ENCODE measurements around the gene MYBBP1A. TPM values are rescaled to one million over a fixed set of nuclear protein-coding genes. Genes with fewer than 3 reads are reported as not detected.
A peak's percentile ranks its signal among the peaks of the same experiment; 100 is the strongest.

MYBBP1A gene
- polyA plus RNA-seq, 3 donors, result 4.2 to 22.3 (median 5.3) TPM

DNA sequence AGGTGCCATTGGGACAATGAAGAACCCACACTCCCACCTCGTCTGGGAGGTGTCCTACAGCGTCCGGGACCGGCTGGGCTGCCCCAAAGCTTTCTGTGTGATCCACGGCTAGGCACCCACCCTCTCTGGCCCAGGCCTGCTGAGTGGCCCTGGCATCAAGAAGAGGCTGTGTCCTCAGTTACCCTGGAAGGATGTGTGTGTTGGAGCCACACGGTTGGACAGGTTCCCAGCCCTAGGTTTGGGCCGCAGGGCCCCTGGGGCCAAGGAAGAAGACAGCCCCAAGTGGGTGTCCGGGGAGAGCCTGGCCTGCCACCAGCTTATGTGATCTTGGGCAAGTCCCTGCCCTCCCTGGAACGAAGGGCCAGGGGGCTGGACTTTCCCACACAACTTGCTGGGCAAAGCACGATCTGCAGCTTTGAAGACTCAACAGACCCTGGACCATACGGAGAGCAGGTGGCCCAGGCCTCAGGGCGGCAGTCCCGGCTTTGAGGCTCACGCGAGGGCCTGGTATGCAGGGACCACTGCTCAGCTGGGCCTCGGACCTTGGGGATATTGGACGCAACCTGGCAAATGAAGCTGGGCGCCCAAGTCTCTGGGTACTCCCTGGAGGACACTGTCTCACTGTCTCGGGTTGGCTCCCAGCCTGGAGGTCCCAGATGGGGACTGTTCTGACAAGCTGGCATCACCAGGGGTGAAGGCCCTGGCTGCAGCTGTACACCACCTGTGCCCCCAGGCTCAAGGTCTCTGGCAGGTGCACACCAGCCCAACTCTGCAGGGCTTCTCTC lies 17.5 kb downstream of the MYBBP1A start:
- Histone ChIP-seq H4K20me1 (ENCODE audit: insufficient read depth, low read length) (no peaks in the 10 kb centered on the region), H3K79me2 (ENCODE audit: insufficient read depth, low read length) (no peaks in the 10 kb centered on the region), H3K4me2 (replicated peaks; ENCODE audit: extremely low read depth, low read length, poor library complexity, severe bottlenecking) (no peak overlapping the region), H3K27me3 (ENCODE audit: control insufficient read depth in 2 of 2, insufficient read depth in 2 of 2, low read length in 2 of 2) (no peaks in the 10 kb centered on the region), H3K27ac (ENCODE audit: low read depth in 1 of 2, low read length in 2 of 2) (peak overlapping the region in 1 of 2 donors; percentile 58), H3K9ac (ENCODE audit: insufficient read depth, low read length, poor library complexity, severe bottlenecking) (no peak overlapping the region), H2AFZ (ENCODE audit: insufficient read depth, low read depth, low read length, poor library complexity, severe bottlenecking) (no peak overlapping the region), H3K36me3 (replicated peaks in 1 of 2; ENCODE audit: control insufficient read depth in 1 of 2, insufficient read depth in 2 of 2, low read length in 2 of 2) (peaks cover 47 to 49% of the 10 kb centered on the region in 2 donors), H3K4me1 (ENCODE audit: control insufficient read depth in 1 of 2, insufficient read depth in 2 of 2, low read length in 2 of 2) (peaks cover 14 to 18% of the 10 kb centered on the region in 2 donors), H3K4me3 (replicated peaks in 1 of 3; ENCODE audit: low read depth in 2 of 3, low read length in 3 of 3) (no peak overlapping the region), H3K9me3 (replicated peaks in 1 of 2; ENCODE audit: control insufficient read depth in 1 of 2, insufficient read depth in 1 of 2, low read length in 2 of 2) (no peaks in the 10 kb centered on the region)
- Mint-ChIP-seq H3K36me3 (peaks cover 29 to 49% of the 10 kb centered on the region in 2 donors), H3K27me3 (ENCODE audit: low read depth in 3 of 3) (peaks cover 5 to 7% (median 5%) of the 10 kb centered on the region in 3 donors), H3K27ac (no peak overlapping the region), H3K4me1 (peaks cover 19% of the 10 kb centered on the region), H3K4me3 (no peak overlapping the region), H3K9me3 (no peaks in the 10 kb centered on the region)
- WGBS (ENCODE audit: insufficient coverage), result 88% methylated on average over 18 of the region's 19 CpGs
- no peak for DNase-seq
- TF ChIP-seq CTCF (IDR thresholded peaks at IDR 0.05), result no peak
- intact Hi-C loops (cut with micrococcal nuclease), result no loop called here

DNA sequence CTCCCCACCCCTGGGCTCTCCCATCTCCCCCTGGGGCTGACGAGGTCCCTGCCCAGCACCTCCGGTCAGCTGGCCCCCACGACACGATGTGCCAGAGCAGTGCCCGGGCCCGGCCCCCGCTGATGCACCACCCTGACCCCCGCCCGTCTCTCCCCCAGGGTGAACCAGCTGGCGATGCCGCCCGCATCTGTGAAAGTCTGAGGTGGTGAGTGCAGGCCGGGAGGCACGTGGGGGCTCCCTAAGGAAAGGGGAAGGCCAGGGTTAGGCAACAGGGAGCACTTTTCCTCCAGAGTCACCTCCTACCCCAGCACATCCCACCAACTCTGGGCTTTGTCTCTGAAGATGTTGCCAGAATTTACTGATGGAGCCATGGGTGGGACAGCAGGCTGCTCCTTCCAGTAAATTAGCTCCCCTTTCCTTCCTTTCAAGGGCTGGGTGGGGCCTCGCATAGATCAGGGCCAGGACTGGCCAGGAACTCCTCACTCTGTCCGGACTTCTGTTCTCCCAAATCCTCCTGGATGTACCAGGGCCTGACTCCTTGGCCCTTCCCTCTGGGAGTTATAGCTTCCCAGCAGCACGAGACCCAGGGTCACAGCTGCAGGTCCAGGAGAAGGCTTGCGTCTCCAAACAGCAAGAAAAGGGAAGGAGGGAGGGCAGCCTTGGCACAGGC lies 18.3 kb downstream of the MYBBP1A start:
- no peaks in the 10 kb centered on the region for H3K9me3 ChIP-seq (replicated peaks in 1 of 2; ENCODE audit: control insufficient read depth in 1 of 2, insufficient read depth in 1 of 2, low read length in 2 of 2)
- no peaks in the 10 kb centered on the region for H4K20me1 ChIP-seq (ENCODE audit: insufficient read depth, low read length)
- H3K79me2 ChIP-seq (ENCODE audit: insufficient read depth, low read length), result no peaks in the 10 kb centered on the region
- peak overlapping the region; percentile 68 for H3K4me2 ChIP-seq (replicated peaks; ENCODE audit: extremely low read depth, low read length, poor library complexity, severe bottlenecking)
- Mint-ChIP-seq H3K9me3 (no peaks in the 10 kb centered on the region), H3K27ac (no peak overlapping the region), H3K4me3 (peak overlapping the region; percentile 50 to 71), H3K4me1 (peaks cover 22% of the 10 kb centered on the region), H3K27me3 (ENCODE audit: low read depth in 3 of 3) (peaks cover 8 to 9% (median 8%) of the 10 kb centered on the region in 3 donors), H3K36me3 (peaks cover 22 to 41% of the 10 kb centered on the region in 2 donors)
- DNase-seq, result peak in 2 of 3 donors; percentile 6 to 46
- H3K27me3 ChIP-seq (ENCODE audit: control insufficient read depth in 2 of 2, insufficient read depth in 2 of 2, low read length in 2 of 2), result no peaks in the 10 kb centered on the region
- H3K36me3 ChIP-seq (replicated peaks in 1 of 2; ENCODE audit: control insufficient read depth in 1 of 2, insufficient read depth in 2 of 2, low read length in 2 of 2), result peaks cover 39 to 42% of the 10 kb centered on the region in 2 donors
- H3K27ac ChIP-seq (ENCODE audit: low read depth in 1 of 2, low read length in 2 of 2), result peak overlapping the region in 1 of 2 donors; percentile 58
- no peak for TF ChIP-seq CTCF (IDR thresholded peaks at IDR 0.05)
- H3K4me1 ChIP-seq (ENCODE audit: control insufficient read depth in 1 of 2, insufficient read depth in 2 of 2, low read length in 2 of 2), result peaks cover 15 to 18% of the 10 kb centered on the region in 2 donors
- H3K4me3 ChIP-seq (replicated peaks in 1 of 3; ENCODE audit: low read depth in 2 of 3, low read length in 3 of 3), result peak overlapping the region in 1 of 3 experiments; percentile 37
- peak overlapping the region; percentile 51 for H3K9ac ChIP-seq (ENCODE audit: insufficient read depth, low read length, poor library complexity, severe bottlenecking)
- intact Hi-C loops (cut with micrococcal nuclease), result no loop called here
- WGBS (ENCODE audit: insufficient coverage), result 67% methylated on average over 4 of the region's 18 CpGs
- peak overlapping the region; percentile 29 for H2AFZ ChIP-seq (ENCODE audit: insufficient read depth, low read depth, low read length, poor library complexity, severe bottlenecking)
